ENCODE data around the gene KLHL6.
"Not testable (repeated sequence)": the region's sequence is repeated elsewhere in the genome, so short reads cannot be mapped to it uniquely, and the experiment has no call there.

KLHL6 gene

GRCh38 chr3:183491109-183491922 is 64.2 kb downstream of the KLHL6 start:
- peak overlapping the region in 4 of 21 experiments; percentile 24 to 64 (median 40) for H3K27ac ChIP-seq

GRCh38 chr3:183490653-183491052 is 64.9 kb downstream of the KLHL6 start:
- Histone ChIP-seq H3K4me3 (no peak overlapping the region), H3K27ac (peak overlapping the region in 7 of 21 experiments; percentile 3 to 66 (median 32))

More at GRCh38 chr3:183491109-183491922, 64.2 kb downstream of the KLHL6 start:
- no peak overlapping the region for H3K4me3 ChIP-seq

- H3K4me3 ChIP-seq = no peak overlapping the region
These were observed 65.3 kb downstream of the KLHL6 start for GRCh38 chr3:183490211-183490601.

GRCh38 chr3:183489455-183490210 is 65.9 kb downstream of the KLHL6 start:
- Histone ChIP-seq H3K4me3 (no peak overlapping the region), H3K27ac (peak overlapping the region in 8 of 21 experiments; percentile 1 to 66 (median 22))

More at GRCh38 chr3:183490211-183490601, 65.3 kb downstream of the KLHL6 start:
- H3K27ac ChIP-seq = peak overlapping the region in 8 of 21 experiments; percentile 1 to 66 (median 22)

- H3K27ac ChIP-seq = no peak overlapping the region
- no peak overlapping the region for H3K4me3 ChIP-seq
These were observed 67.2 kb downstream of the KLHL6 start for GRCh38 chr3:183488343-183488742.

GRCh38 chr3:183487896-183488295 is 67.6 kb downstream of the KLHL6 start:
- no peak overlapping the region for H3K4me3 ChIP-seq
- no peak overlapping the region for H3K27ac ChIP-seq

GRCh38 chr3:183487016-183487415 is 68.5 kb downstream of the KLHL6 start:
- no peak overlapping the region for H3K4me3 ChIP-seq
- no peak overlapping the region for H3K27ac ChIP-seq

GRCh38 chr3:183486472-183486871 is 69.0 kb downstream of the KLHL6 start:
- Histone ChIP-seq H3K4me3 (no peak overlapping the region), H3K27ac (no peak overlapping the region)

GRCh38 chr3:183485585-183485984 is 69.9 kb downstream of the KLHL6 start:
- no peak overlapping the region for H3K27ac ChIP-seq

DNA sequence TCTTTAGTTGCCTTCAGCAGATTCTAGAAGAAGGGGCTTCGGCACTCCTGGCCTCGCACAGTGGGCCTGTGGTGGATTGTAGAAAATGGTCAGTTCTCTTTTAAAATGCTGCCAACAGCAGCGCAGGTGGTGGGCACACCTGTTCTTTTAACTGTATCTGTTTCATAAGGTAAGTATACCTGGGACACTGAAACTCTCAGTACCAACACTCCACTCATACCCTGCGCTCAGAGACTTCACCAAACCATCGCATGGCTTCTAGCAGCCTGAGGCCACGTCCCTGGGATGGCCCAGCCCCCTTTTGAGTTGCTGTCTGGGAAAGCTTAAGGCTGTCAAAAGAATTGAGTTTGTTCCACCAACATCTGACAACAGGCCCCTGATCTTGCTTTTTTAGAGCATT is 70.4 kb downstream of the KLHL6 start:
- H3K27ac ChIP-seq = no peak overlapping the region
- no peak overlapping the region for H3K4me3 ChIP-seq

More at GRCh38 chr3:183485585-183485984, 69.9 kb downstream of the KLHL6 start:
- no peak overlapping the region for H3K4me3 ChIP-seq

DNA sequence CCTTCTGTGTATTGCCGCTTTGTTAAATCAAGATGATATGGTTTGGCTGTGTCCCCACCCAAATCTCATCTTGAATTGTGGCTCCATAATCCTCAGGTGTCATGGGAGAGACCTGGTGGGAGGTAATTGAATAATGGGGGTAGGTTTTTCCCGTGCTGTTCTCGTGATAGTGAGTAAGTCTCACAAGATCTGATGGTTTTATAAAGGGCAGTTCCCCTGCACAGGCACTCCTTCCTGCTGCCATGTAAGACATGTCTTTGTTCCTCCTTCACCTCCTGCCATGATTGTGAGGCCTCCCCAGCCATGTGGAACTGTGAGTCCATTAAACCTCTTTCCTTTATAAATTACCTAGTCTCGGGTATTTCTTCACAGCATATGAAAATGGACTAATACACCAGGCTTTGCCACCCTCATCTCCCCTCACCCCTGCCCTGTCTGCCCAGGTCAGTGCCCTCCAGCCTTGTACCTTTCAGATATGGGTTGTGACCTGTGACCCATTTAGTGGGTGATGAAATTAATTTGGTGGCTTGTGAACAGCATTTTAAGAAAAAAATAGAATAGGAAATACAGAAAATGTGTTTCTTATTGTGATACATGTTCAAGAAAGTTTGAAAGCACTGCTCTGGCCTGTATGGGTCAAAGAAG is 71.0 kb downstream of the KLHL6 start:
- Histone ChIP-seq H3K4me3 (no peak overlapping the region), H3K27ac (no peak overlapping the region)

- Histone ChIP-seq H3K4me3 (no peak overlapping the region), H3K27ac (peak overlapping the region in 2 of 21 experiments; percentile 30 to 63)
These were observed 73.9 kb downstream of the KLHL6 start for GRCh38 chr3:183481582-183481981.

GRCh38 chr3:183478501-183478900 is 77.0 kb downstream of the KLHL6 start:
- H3K27ac ChIP-seq = peak overlapping the region in 2 of 21 experiments; percentile 6 to 28
- no peak overlapping the region for H3K4me3 ChIP-seq

DNA sequence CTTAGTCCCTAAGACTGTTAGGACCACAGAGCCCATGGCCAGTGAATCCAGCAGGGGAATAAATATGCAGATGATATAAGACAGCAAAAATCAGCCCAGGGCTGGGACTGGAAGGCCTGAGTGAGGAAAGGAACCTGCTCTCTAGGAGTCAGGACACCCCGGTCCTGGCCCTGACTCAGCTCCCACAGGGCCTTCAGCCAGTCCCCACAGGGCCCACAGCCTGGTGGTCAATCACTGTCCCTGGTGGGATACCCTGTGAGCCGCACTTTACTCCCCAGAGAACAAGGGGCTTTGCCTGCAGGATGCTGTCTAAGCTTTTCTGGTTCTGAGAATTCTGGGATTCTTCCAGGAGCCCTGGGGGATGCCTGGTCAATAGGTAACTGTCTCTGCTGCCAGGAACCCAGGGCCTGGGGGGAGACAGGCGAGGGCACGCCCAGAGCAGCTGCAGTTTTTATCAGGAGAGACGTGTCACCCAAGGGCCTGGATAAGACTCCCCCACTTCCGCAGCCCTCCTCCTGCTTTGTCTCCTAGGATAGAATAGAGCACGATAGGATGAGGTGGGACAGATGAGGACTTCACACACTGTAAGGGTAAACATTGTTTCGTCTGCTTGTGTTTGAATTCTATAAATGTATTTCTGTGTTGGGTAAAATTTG is 77.6 kb downstream of the KLHL6 start:
- Histone ChIP-seq H3K4me3 (no peak overlapping the region), H3K27ac (peak overlapping the region in 1 of 21 experiments; percentile 28)

- not testable (repeated sequence) for H3K4me3 ChIP-seq, H3K27ac ChIP-seq
These were observed 79.7 kb downstream of the KLHL6 start for GRCh38 chr3:183475764-183476162.

- no peak overlapping the region for H3K27ac ChIP-seq
- H3K4me3 ChIP-seq = no peak overlapping the region
These were observed 80.3 kb downstream of the KLHL6 start for GRCh38 chr3:183475016-183475763.

DNA sequence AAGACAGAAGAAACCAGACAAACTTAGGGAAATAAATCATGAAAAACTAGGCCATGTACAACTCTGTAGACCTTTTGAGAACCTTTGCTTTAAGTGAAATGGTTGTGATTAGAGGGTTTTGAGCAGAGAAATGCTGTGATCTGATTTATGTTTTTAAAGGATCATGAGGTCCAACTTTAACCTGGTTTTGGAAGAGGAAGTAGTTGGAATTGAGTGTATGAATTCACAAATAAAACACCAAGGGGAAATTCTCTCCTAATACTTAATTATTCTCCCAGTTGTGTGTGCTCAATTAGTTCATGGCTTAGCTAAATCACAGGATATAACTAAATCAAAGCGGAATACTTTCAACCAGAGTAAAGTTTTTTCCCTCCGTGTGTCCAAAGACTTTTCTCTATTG is 81.5 kb downstream of the KLHL6 start:
- H3K27ac ChIP-seq = no peak overlapping the region
- H3K4me3 ChIP-seq = no peak overlapping the region

DNA sequence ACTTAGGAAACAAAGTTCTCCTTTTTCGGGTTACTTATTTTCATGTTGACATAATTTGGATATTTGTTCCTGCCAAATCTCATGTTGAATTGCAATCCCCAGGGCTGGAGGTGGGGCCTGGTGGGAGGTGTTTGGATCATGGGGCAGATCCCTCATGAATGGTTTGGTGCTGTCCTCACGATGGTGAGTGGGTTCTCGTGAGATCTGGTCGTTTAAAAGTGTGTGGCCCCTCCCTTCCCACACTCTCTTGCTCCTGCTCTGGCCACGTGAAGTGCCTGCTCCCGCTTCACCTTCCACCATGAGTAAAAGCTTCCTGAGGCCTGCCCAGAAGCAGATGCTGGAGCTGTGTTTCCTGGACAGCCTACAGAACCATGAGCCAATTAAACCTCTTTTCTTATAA is 83.4 kb downstream of the KLHL6 start:
- no peak overlapping the region for H3K27ac ChIP-seq
- no peak overlapping the region for H3K4me3 ChIP-seq

DNA sequence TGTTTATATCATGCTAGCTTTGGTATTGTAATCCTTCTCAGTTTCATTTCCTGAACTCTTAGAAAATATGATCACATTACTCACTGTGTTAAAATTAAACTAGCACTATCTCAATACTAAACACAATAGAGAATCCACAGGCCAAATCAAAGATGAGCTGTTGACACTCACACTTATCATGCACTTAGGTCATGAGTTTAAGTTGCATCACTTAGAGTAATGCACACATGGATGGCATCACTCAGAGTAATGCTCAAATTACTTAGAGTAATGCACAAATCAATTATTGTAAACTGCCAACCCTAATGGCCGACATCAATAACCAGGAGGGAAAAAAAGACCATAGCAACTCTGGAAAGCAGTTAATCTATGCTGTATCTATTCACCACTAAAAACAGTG is 87.1 kb downstream of the KLHL6 start:
- no peak overlapping the region for H3K4me3 ChIP-seq
- H3K27ac ChIP-seq = no peak overlapping the region

Measured in skin epidermis (tissue), 12 donors.